Measurements from ENCODE around the gene ARL13A.
"Not testable (repeated sequence)": the region's sequence is repeated elsewhere in the genome, so short reads cannot be mapped to it uniquely, and the experiment has no call there.

The ARL13A gene

GRCh38 chrX:100994352-100995281 lies 25.1 kb downstream of the ARL13A start:
- peak; percentile 91 to 96 for ATAC-seq

GRCh38 chrX:100995469-100995868 lies 26.0 kb downstream of the ARL13A start:
- no peak for ATAC-seq

- ATAC-seq: no peak
Measured at GRCh38 chrX:100999451-100999850, 29.9 kb downstream of the ARL13A start.

- no peak for ATAC-seq
Measured at GRCh38 chrX:101009090-101009489, 39.6 kb downstream of the ARL13A start.

- not testable (repeated sequence) for ATAC-seq
Measured at GRCh38 chrX:101012031-101012430, 42.5 kb downstream of the ARL13A start.

- ATAC-seq: no peak
Measured at GRCh38 chrX:101022020-101022419, 52.5 kb downstream of the ARL13A start.

GRCh38 chrX:101025126-101025525 lies 55.6 kb downstream of the ARL13A start:
- ATAC-seq: no peak

GRCh38 chrX:101028562-101028961 lies 59.1 kb downstream of the ARL13A start:
- ATAC-seq: no peak

- ATAC-seq: no peak
Measured at GRCh38 chrX:101029665-101030064, 60.2 kb downstream of the ARL13A start.

- no peak for ATAC-seq
Measured at GRCh38 chrX:101037231-101037630, 67.7 kb downstream of the ARL13A start.

- ATAC-seq: peak; percentile 17 to 80
Measured at GRCh38 chrX:101040197-101040596, 70.7 kb downstream of the ARL13A start.

Measured in activated CD4-positive, CD25-positive, alpha-beta regulatory T cell treated with anti-CD3 and anti-CD28 coated beads, Interleukin-2, amount 50 U/mL, for 24 hours (primary cell).